ENCODE measurements around the gene CATSPERB.
"Not testable (repeated sequence)": the region's sequence is repeated elsewhere in the genome, so short reads cannot be mapped to it uniquely, and the experiment has no call there.

GRCh38 chr14:91687436-91687835 is 44.5 kb downstream of the CATSPERB start:
- not testable (repeated sequence) for TF ChIP-seq CTCF, POLR2A (IDR thresholded peaks at IDR 0.05)
